Neutrophil (primary cell): ENCODE results near the gene BRI3.

Source experiments
- H3K27ac ChIP-seq: fragments of 200-600 bp; sonication (generic); 2 replicates; pipeline ENCODE4 v1.5.1; 2016; ENCODE audit warnings: mild to moderate bottlenecking, moderate library complexity
- H3K27me3 ChIP-seq: fragments of 200-600 bp; sonication (generic); 2 replicates; pipeline ENCODE4 v1.6.0; 2016; ENCODE audit warnings: mild to moderate bottlenecking
- H3K36me3 ChIP-seq: fragments of 200-600 bp; sonication (generic); 2 replicates; pipeline ENCODE4 v1.5.1; 2017
- H3K4me1 ChIP-seq, 2 experiments: fragments of 200-600 bp in 1 of 2; sonication (generic) in 1 of 2; 1 replicate in 1 of 2; 2 replicates in 1 of 2; pipeline versions ENCODE4 v1.5.1 to v1.6.1; 2013 to 2016; ENCODE audit warnings: low read depth in 1 of 2, low read length in 1 of 2, mild to moderate bottlenecking in 1 of 2, moderate library complexity in 1 of 2; ENCODE audit not compliant: control insufficient read depth in 1 of 2, insufficient read depth in 1 of 2
- H3K4me3 ChIP-seq, 2 experiments: fragments of 200-600 bp in 1 of 2; sonication (generic) in 1 of 2; 1 replicate in 1 of 2; 2 replicates in 1 of 2; pipeline ENCODE4 v1.5.1; 2013 to 2016; ENCODE audit warnings: low read depth in 1 of 2, low read length in 1 of 2, mild to moderate bottlenecking in 1 of 2, moderate library complexity in 1 of 2
- H3K9me3 ChIP-seq: fragments of 200-600 bp; sonication (generic); 2 replicates; pipeline ENCODE4 v1.5.1; 2016
- CTCF ChIP-seq: fragments of 200-600 bp; sonication (generic); IDR thresholded peaks from 2 replicates; pipeline ENCODE4 v1.5.1; 2016; ENCODE audit warnings: antibody characterized with exemption

Gene BRI3

GRCh38 chr7:98241674-98242241 is 39.7 kb upstream of the BRI3 start:
- Histone ChIP-seq H3K9me3 (no peaks in the 10 kb centered on the region), H3K36me3 (peaks cover 81% of the 10 kb centered on the region), H3K27ac (no peak overlapping the region), H3K4me1 (peaks cover 6 to 8% of the 10 kb centered on the region in 2 experiments), H3K4me3 (no peak overlapping the region), H3K27me3 (no peaks in the 10 kb centered on the region)
- TF ChIP-seq CTCF: no peak

GRCh38 chr7:98242342-98242741 is 39.1 kb upstream of the BRI3 start:
- H3K9me3 ChIP-seq: no peaks in the 10 kb centered on the region
- peaks cover 75% of the 10 kb centered on the region for H3K36me3 ChIP-seq
- TF ChIP-seq CTCF: no peak
- H3K27me3 ChIP-seq: no peaks in the 10 kb centered on the region
- H3K27ac ChIP-seq: no peak overlapping the region
- H3K4me3 ChIP-seq: no peak overlapping the region
- H3K4me1 ChIP-seq: peaks cover 6 to 8% of the 10 kb centered on the region in 2 experiments

- Histone ChIP-seq H3K4me3 (no peak overlapping the region), H3K36me3 (peaks cover 69% of the 10 kb centered on the region), H3K27me3 (no peaks in the 10 kb centered on the region), H3K4me1 (peaks cover 6 to 8% of the 10 kb centered on the region in 2 experiments), H3K27ac (no peak overlapping the region), H3K9me3 (no peaks in the 10 kb centered on the region)
- no peak for TF ChIP-seq CTCF
Observed at GRCh38 chr7:98242934-98243333, 38.6 kb upstream of the BRI3 start.

- Histone ChIP-seq H3K4me3 (no peak overlapping the region), H3K36me3 (peaks cover 50% of the 10 kb centered on the region), H3K4me1 (peaks cover 18 to 27% of the 10 kb centered on the region in 2 experiments), H3K9me3 (no peaks in the 10 kb centered on the region), H3K27me3 (no peaks in the 10 kb centered on the region), H3K27ac (no peak overlapping the region)
- TF ChIP-seq CTCF: no peak
Observed at GRCh38 chr7:98244871-98245270, 36.6 kb upstream of the BRI3 start.

GRCh38 chr7:98248156-98248555 is 33.3 kb upstream of the BRI3 start:
- H3K36me3 ChIP-seq: peaks cover 23% of the 10 kb centered on the region
- H3K4me3 ChIP-seq: no peak overlapping the region
- H3K27ac ChIP-seq: no peak overlapping the region
- no peak for TF ChIP-seq CTCF
- no peaks in the 10 kb centered on the region for H3K27me3 ChIP-seq
- H3K4me1 ChIP-seq: peaks cover 46 to 56% of the 10 kb centered on the region in 2 experiments
- no peaks in the 10 kb centered on the region for H3K9me3 ChIP-seq
